Hepatocyte (in vitro differentiated cells): ENCODE measurements around the gene TNFAIP8L3. TPM values are rescaled to one million over a fixed set of nuclear protein-coding genes. Genes with fewer than 3 reads are reported as not detected.
"Not testable (repeated sequence)": the region's sequence is repeated elsewhere in the genome, so short reads cannot be mapped to it uniquely, and the experiment has no call there.

Source experiments
- DNase-seq: peaks from one replicate; pipeline ENCODE4 v3.0.0-alpha.2; 2016; ENCODE audit warnings: low spot score
- H2AFZ ChIP-seq: fragments of 200-600 bp; sonication (generic); 2 replicates; pipeline ENCODE4 v1.6.0; 2016; ENCODE audit warnings: antibody characterized with exemption, mild to moderate bottlenecking
- H3K27ac ChIP-seq: fragments of 200-600 bp; sonication (generic); 2 replicates; pipeline ENCODE4 v1.5.1; 2016; ENCODE audit warnings: mild to moderate bottlenecking
- H3K27me3 ChIP-seq: fragments of 200-600 bp; sonication (generic); 2 replicates; pipeline ENCODE4 v1.6.1; 2016
- H3K36me3 ChIP-seq: fragments of 200-600 bp; sonication (generic); replicated peaks from 2 replicates; pipeline ENCODE4 v1.5.1; 2016; ENCODE audit warnings: low read depth; ENCODE audit not compliant: insufficient read depth
- H3K4me1 ChIP-seq: fragments of 200-600 bp; sonication (generic); 2 replicates; pipeline ENCODE4 v1.5.1; 2016; ENCODE audit warnings: mild to moderate bottlenecking, moderate library complexity; ENCODE audit not compliant: insufficient read depth
- H3K4me2 ChIP-seq: fragments of 200-600 bp; sonication (generic); 2 replicates; pipeline ENCODE4 v1.6.0; 2016
- H3K4me3 ChIP-seq: fragments of 200-600 bp; sonication (generic); 2 replicates; pipeline ENCODE4 v1.5.1; 2016; ENCODE audit warnings: mild to moderate bottlenecking
- H3K79me2 ChIP-seq: fragments of 200-600 bp; sonication (generic); 2 replicates; pipeline ENCODE4 v1.6.0; 2017; ENCODE audit warnings: mild to moderate bottlenecking
- H3K9me2 ChIP-seq: fragments of 200-600 bp; sonication (generic); replicated peaks from 2 replicates; pipeline ENCODE4 v1.6.0; 2017; ENCODE audit warnings: mild to moderate bottlenecking; ENCODE audit not compliant: insufficient read depth
- H3K9me3 ChIP-seq: fragments of 200-600 bp; sonication (generic); 2 replicates; pipeline ENCODE4 v1.5.1; 2016; ENCODE audit warnings: low read depth, mild to moderate bottlenecking
- H4K20me1 ChIP-seq: fragments of 200-600 bp; sonication (generic); 2 replicates; pipeline ENCODE4 v1.6.0; 2016; ENCODE audit warnings: mild to moderate bottlenecking; ENCODE audit not compliant: insufficient read depth, poor library complexity, severe bottlenecking
- EZH2 ChIP-seq: fragments of 200-600 bp; sonication (generic); IDR thresholded peaks from 2 replicates; pipeline ENCODE4 v1.6.1; 2016; ENCODE audit warnings: antibody characterized with exemption, mild to moderate bottlenecking, borderline replicate concordance
- EZH2phosphoT487 ChIP-seq: fragments of 200-600 bp; sonication (generic); IDR thresholded peaks from one replicate; pipeline ENCODE4 v1.6.1; 2018; ENCODE audit warnings: antibody characterized with exemption, mild to moderate bottlenecking, low read depth, moderate library complexity; ENCODE audit not compliant: unreplicated experiment, severe bottlenecking
- WGBS: methylation state at CpG from one replicate; pipeline ENCODE4 v1.1.6; 2016; ENCODE audit warnings: low lambda C conversion rate; ENCODE audit errors: missing lambda C conversion rate; 5-methylcytosine and 5-hydroxymethylcytosine counted together
- polyA plus RNA-seq: library from polyadenylated mRNA; unstranded; fragments of >200 nt; fragmentation: Nextera tagmentation; extraction: Ambion mirVana; gene quantifications from 2 replicates; pipeline ENCODE4 v1.2.1, GENCODE V29; 2016
- total RNA-seq: library from RNA; depleted of rRNA; stranded (reverse); fragments of >200 nt; gene quantifications from 2 replicates; pipeline ENCODE4 v1.2.3, GENCODE V29; 2014
- TF ChIP-seq, protein P1 (sequence below): fragments of 200-600 bp; sonication (generic); IDR thresholded peaks from 2 replicates; pipeline ENCODE4 v1.5.1; 2016; ENCODE audit warnings: antibody characterized with exemption, mild to moderate bottlenecking; ENCODE audit not compliant: poor library complexity

Gene TNFAIP8L3
- total RNA-seq (1.7 and 2.4 TPM in 2 replicates), polyA plus RNA-seq (0.91 and 3.4 TPM in 2 replicates)

DNA sequence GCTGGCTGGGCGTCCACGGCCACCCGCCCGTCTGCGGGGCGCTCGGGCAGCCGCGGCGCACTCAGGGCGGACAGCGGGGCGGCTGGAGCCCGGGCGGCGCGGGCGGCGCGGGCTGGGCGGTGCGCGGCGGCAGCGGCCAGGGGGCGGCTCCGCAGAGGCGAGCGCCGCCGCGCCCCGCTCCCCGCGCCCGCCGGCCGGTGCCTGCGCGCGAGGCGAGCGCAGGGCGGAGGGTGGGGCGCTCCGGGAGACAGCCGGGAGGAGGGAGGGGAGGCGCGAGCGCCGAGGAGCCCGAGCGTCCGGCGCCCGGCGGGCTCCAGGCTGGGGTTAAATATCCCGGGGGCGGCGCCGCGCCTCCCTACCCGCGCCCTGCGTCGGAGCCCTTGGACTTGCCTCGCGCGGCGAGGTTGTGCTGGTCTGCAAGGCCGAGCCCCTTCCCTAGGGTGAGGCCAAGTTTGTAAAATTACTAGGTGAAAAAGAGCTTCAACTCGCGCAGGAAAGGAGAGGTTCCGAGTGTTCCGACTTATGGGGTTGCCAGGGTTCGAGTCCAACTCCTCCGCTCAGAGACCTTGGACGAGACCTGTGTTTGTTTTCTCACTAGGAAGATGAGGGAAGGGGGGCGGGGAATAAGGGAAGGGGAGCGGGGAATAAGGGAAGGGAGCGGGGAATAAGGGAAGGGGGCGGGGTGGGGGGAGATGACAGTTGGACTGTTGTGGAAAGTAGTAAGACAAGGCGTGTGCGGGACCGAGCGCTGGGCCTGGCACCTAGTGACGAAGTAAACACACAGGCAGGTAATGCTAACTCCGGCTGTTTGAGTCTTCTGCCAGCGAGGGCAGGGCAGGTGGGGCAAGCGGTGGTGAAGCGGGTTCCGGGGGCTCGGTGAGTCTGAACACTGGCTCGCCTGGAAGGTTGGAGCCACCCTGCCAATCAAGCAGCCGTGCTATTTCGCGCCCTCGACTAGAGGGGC lies at the start of gene TNFAIP8L3:
TNFAIP8L3 (minus strand) TSS at position 301 of the 964 bp plus-strand sequence. CDS start 311 bp downstream, outside the sequence.
- peak within 1 kb of the TSS; percentile 99 for H3K4me2 ChIP-seq
- H3K4me1 ChIP-seq: peaks cover 3% of the 10 kb centered on the region
- WGBS: 3% methylated on average over 43 of the region's 98 CpGs
- H2AFZ ChIP-seq: peak within 1 kb of the TSS; percentile 74
- H3K9me2 ChIP-seq: no peaks in the 10 kb centered on the region
- H3K9me3 ChIP-seq: no peaks in the 10 kb centered on the region
- peak; percentile 57 for DNase-seq
- no peaks in the 10 kb centered on the region for H3K79me2 ChIP-seq
- TF ChIP-seq, protein P1, sequence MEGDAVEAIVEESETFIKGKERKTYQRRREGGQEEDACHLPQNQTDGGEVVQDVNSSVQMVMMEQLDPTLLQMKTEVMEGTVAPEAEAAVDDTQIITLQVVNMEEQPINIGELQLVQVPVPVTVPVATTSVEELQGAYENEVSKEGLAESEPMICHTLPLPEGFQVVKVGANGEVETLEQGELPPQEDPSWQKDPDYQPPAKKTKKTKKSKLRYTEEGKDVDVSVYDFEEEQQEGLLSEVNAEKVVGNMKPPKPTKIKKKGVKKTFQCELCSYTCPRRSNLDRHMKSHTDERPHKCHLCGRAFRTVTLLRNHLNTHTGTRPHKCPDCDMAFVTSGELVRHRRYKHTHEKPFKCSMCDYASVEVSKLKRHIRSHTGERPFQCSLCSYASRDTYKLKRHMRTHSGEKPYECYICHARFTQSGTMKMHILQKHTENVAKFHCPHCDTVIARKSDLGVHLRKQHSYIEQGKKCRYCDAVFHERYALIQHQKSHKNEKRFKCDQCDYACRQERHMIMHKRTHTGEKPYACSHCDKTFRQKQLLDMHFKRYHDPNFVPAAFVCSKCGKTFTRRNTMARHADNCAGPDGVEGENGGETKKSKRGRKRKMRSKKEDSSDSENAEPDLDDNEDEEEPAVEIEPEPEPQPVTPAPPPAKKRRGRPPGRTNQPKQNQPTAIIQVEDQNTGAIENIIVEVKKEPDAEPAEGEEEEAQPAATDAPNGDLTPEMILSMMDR: no peak
- no peak for TF ChIP-seq EZH2
- no peak for TF ChIP-seq EZH2phosphoT487
- no peak within 1 kb of the TSS for H3K27ac ChIP-seq
- H3K27me3 ChIP-seq: peaks cover 74% of the 10 kb centered on the region
- peak within 1 kb of the TSS; percentile 82 for H3K4me3 ChIP-seq
- no peaks in the 10 kb centered on the region for H3K36me3 ChIP-seq
- H4K20me1 ChIP-seq: no peaks in the 10 kb centered on the region

DNA sequence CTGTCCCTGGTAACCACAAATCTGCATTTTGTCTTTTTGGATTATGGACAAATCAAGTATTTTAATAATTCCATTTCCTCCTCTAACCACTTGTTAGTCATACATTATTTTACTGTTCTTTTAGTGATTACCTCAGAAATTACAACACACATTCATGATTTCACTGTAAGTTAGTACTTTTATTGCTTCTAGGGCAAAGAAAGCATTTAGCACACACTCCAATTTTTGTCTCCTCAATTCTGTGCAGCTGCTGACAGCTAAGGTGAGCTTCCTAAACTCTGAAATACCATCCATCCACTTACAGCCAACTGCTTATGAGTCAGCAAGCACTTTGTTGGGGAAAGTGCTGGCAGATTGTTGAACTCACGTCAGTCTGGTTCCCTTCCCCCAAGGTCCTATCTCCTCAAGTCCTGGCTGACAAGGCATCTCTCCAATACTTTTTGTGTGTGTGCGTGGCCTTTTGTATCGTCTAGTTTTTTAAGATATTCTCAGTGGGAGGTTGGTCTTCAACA lies 49.4 kb upstream of the TNFAIP8L3 start:
- TF ChIP-seq, protein P1: no peak
- TF ChIP-seq EZH2phosphoT487: no peak
- TF ChIP-seq EZH2: no peak
- H3K4me2 ChIP-seq: no peak overlapping the region
- WGBS: 64% methylated on average over 3 of the region's 3 CpGs

DNA sequence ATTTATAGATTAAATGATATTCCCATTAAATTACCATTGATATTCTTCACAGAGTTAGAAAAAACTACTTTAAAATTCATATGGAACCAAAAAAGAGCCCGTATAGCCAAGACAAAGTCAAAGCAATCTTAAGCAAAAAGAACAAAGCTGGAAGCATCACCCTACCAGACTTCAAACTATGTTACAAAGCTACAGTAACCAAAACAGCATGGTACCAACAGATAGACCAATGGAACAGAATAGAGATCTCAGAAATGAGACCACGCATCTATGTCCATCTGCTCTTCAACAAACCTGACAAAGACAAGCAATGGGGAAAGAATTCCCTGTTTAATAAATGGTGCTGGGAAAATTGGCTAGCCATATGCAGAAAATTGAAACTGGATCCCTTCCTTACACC lies 45.6 kb upstream of the TNFAIP8L3 start:
- H3K9me3 ChIP-seq, H3K4me2 ChIP-seq, H3K79me2 ChIP-seq, H3K36me3 ChIP-seq, H3K27me3 ChIP-seq, H2AFZ ChIP-seq, H3K27ac ChIP-seq, H3K4me3 ChIP-seq, H3K4me1 ChIP-seq, H4K20me1 ChIP-seq, DNase-seq, H3K9me2 ChIP-seq: not testable (repeated sequence)
- 74% methylated on average over 2 of the region's 2 CpGs for WGBS

More for the DNA sequence above, 49.4 kb upstream of the TNFAIP8L3 start:
- H3K79me2 ChIP-seq: no peaks in the 10 kb centered on the region
- H3K9me3 ChIP-seq: peaks cover 4% of the 10 kb centered on the region
- H3K4me3 ChIP-seq: no peak overlapping the region
- H3K4me1 ChIP-seq: no peaks in the 10 kb centered on the region
- H3K27ac ChIP-seq: no peak overlapping the region
- H3K27me3 ChIP-seq: no peaks in the 10 kb centered on the region
- no peak overlapping the region for H2AFZ ChIP-seq
- no peak for DNase-seq
- no peaks in the 10 kb centered on the region for H3K9me2 ChIP-seq
- no peaks in the 10 kb centered on the region for H4K20me1 ChIP-seq
- no peaks in the 10 kb centered on the region for H3K36me3 ChIP-seq

DNA sequence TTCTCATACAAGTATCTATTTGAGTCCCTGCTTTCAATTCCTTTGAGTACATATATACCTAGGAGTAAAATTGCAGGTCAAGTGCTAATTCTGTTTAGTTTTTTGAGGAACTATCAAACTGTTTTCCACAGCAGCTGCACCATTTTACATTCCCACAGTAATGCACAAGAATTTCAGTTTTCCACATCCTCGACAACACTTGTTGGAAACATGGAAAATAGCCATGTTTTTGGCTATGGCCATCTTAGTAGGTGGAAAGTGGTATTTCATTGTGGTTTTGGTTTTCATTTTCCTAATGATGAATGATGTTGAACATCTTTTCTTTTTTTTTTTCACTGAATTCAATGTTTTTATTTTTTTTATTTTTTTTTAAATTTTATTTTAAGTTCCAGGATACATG lies 44.4 kb upstream of the TNFAIP8L3 start:
- 97% methylated on average over 1 of the region's 1 CpG for WGBS
- Histone ChIP-seq H2AFZ (no peak overlapping the region), H3K4me3 (no peak overlapping the region), H3K36me3 (no peaks in the 10 kb centered on the region), H3K9me2 (no peaks in the 10 kb centered on the region), H3K79me2 (no peaks in the 10 kb centered on the region), H3K9me3 (peaks cover 4% of the 10 kb centered on the region), H4K20me1 (no peaks in the 10 kb centered on the region), H3K4me2 (no peak overlapping the region), H3K4me1 (no peaks in the 10 kb centered on the region), H3K27me3 (no peaks in the 10 kb centered on the region), H3K27ac (no peak overlapping the region)
- no peak for DNase-seq
- TF ChIP-seq EZH2phosphoT487 (no peak), EZH2 (no peak)
- TF ChIP-seq, protein P1: no peak
